Stimulated activated CD4-positive, alpha-beta T cell treated with anti-CD3 and anti-CD28 coated beads, Interleukin-12 subunit alpha, Interleukin-12 subunit beta, amount 100 ng/mL, for 4 hours (primary cell): ENCODE data around the gene SAPCD1.
"Not testable (repeated sequence)": the region's sequence is repeated elsewhere in the genome, so short reads cannot be mapped to it uniquely, and the experiment has no call there.

Experiments used
- DNase-seq: peaks from one replicate; pipeline ENCODE4 v3.0.0-alpha.2; 2020

Gene SAPCD1

GRCh38 chr6:31779908-31780307 is 17.5 kb downstream of the SAPCD1 start:
- DNase-seq, result no peak

- no peak for DNase-seq
Observed at GRCh38 chr6:31780507-31781243, 18.2 kb downstream of the SAPCD1 start.

- no peak for DNase-seq
Observed at GRCh38 chr6:31781244-31782125, 19.0 kb downstream of the SAPCD1 start.

GRCh38 chr6:31782126-31782855 is 19.8 kb downstream of the SAPCD1 start:
- DNase-seq, result no peak

- no peak for DNase-seq
Observed at GRCh38 chr6:31784098-31784925, 21.9 kb downstream of the SAPCD1 start.

- DNase-seq, result no peak
Observed at GRCh38 chr6:31785475-31785874, 23.0 kb downstream of the SAPCD1 start.

- DNase-seq, result no peak
Observed at GRCh38 chr6:31791324-31792089, 29.1 kb downstream of the SAPCD1 start.

GRCh38 chr6:31792090-31792374 is 29.6 kb downstream of the SAPCD1 start:
- no peak for DNase-seq

GRCh38 chr6:31792761-31793171 is 30.3 kb downstream of the SAPCD1 start:
- DNase-seq, result no peak

GRCh38 chr6:31793927-31794245 is 31.4 kb downstream of the SAPCD1 start:
- DNase-seq, result not testable (repeated sequence)

GRCh38 chr6:31794294-31794865 is 31.9 kb downstream of the SAPCD1 start:
- DNase-seq, result no peak

- DNase-seq, result no peak
Observed at GRCh38 chr6:31794866-31795615, 32.6 kb downstream of the SAPCD1 start.

- peak; percentile 79 for DNase-seq
Observed at GRCh38 chr6:31795616-31796298, 33.3 kb downstream of the SAPCD1 start, which contains the start of gene VARS1. VARS1 (minus strand) TSS chr6:31795752; CDS start chr6:31795217, 535 bp downstream.

- no peak for DNase-seq
Observed at GRCh38 chr6:31796993-31797385, 34.5 kb downstream of the SAPCD1 start.

- no peak for DNase-seq
Observed at GRCh38 chr6:31797588-31797987, 35.1 kb downstream of the SAPCD1 start.

- no peak for DNase-seq
Observed at GRCh38 chr6:31799781-31800180, 37.3 kb downstream of the SAPCD1 start.

GRCh38 chr6:31801031-31801927 is 38.8 kb downstream of the SAPCD1 start:
- DNase-seq, result not testable (repeated sequence)

GRCh38 chr6:31805939-31806469 is 43.5 kb downstream of the SAPCD1 start:
- no peak for DNase-seq
